Upper lobe of left lung (tissue), 6 donors: Measurements from ENCODE around the gene AMHR2. TPM values are rescaled to one million over a fixed set of nuclear protein-coding genes. Genes with fewer than 3 reads are reported as not detected.

Experiments used
- ATAC-seq, 2 donors: fragments of 200-7000 bp; cut with Tn5 transposase; one replicate each; pipeline ENCODE4 v1.9.1; 2022; ENCODE audit warnings: mild to moderate bottlenecking in 2 of 2, moderate library complexity in 2 of 2; ENCODE audit not compliant: low FRiP score in 2 of 2
- DNase-seq, 2 donors: peaks; one replicate each; pipeline ENCODE4 v3.0.0-alpha.2; 2019 to 2020
- H3K27ac ChIP-seq, 4 donors: fragments of 200-600 bp; sonication (generic); one replicate each; pipeline ENCODE4 v1.5.1; 2016 to 2019
- H3K27me3 ChIP-seq, 4 donors: fragments of 200-600 bp; sonication (generic); one replicate each; pipeline ENCODE4 v1.5.1; 2017 to 2019
- H3K36me3 ChIP-seq, 4 donors: fragments of 200-600 bp; sonication (generic); one replicate each; pipeline ENCODE4 v1.5.1; 2016 to 2019
- H3K4me1 ChIP-seq, 4 donors: fragments of 200-600 bp; sonication (generic); one replicate each; pipeline ENCODE4 v1.5.1; 2018 to 2019
- H3K4me3 ChIP-seq, 4 donors: fragments of 200-600 bp; sonication (generic); one replicate each; pipeline ENCODE4 v1.5.1; 2017 to 2019; ENCODE audit warnings: mild to moderate bottlenecking in 2 of 4, moderate library complexity in 1 of 4
- H3K9me3 ChIP-seq, 4 donors: fragments of 200-600 bp; sonication (generic); one replicate each; pipeline ENCODE4 v1.5.1; 2018 to 2019
- EP300 ChIP-seq, 4 donors: sonication (generic); formaldehyde crosslinking; IDR thresholded peaks; one replicate each; pipeline ENCODE4 v1.5.1; 2017; ENCODE audit warnings: antibody characterized with exemption in 4 of 4, control low read depth in 2 of 4
- POLR2A ChIP-seq, 4 donors: fragments of 450-650 bp; IDR thresholded peaks; one replicate each; pipeline ENCODE4 v1.5.1; 2016 to 2017; ENCODE audit warnings: antibody characterized with exemption in 4 of 4, mild to moderate bottlenecking in 2 of 4
- POLR2AphosphoS5 ChIP-seq, 2 donors: sonication (generic); formaldehyde crosslinking; IDR thresholded peaks; one replicate each; pipeline ENCODE4 v1.5.1; 2017; ENCODE audit warnings: antibody characterized with exemption in 2 of 2
- WGBS, 2 donors: methylation state at CpG; one replicate each; pipeline ENCODE4 v1.1.5; 2017 to 2018; 5-methylcytosine and 5-hydroxymethylcytosine counted together
- total RNA-seq, 6 donors: library from RNA; depleted of rRNA in 4 of 6; stranded (reverse); fragments of >200 nt in 4 of 6; gene quantifications; one replicate each; pipeline versions ENCODE4 v1.1.0 to v1.2.1, GENCODE V29; 2016 to 2021
- TF ChIP-seq, protein P1 (sequence below), 6 experiments: fragments of 450-650 bp in 4 of 6; fragments of 200-600 bp in 2 of 6; sonication (generic) in 2 of 6; IDR thresholded peaks; one replicate each; pipeline ENCODE4 v1.5.1; 2016 to 2019; ENCODE audit warnings: antibody characterized with exemption in 6 of 6
- donor health status: DM: no; HTN: no; CAD: no; lungs with moderate emphysema.
- donor health status: DM: no; HTN: yes; CAD: no; lungs with severe emphysema.

The AMHR2 gene
- total RNA-seq, 6 donors from 2014 or later = 0.24 to 1.0 (median 0.41) TPM; not detected in 2

- TF ChIP-seq POLR2A (IDR thresholded peaks at IDR 0.05) (no peak), POLR2AphosphoS5 (IDR thresholded peaks at IDR 0.05) (no peak), EP300 (IDR thresholded peaks at IDR 0.05) (no peak)
- TF ChIP-seq, protein P1, sequence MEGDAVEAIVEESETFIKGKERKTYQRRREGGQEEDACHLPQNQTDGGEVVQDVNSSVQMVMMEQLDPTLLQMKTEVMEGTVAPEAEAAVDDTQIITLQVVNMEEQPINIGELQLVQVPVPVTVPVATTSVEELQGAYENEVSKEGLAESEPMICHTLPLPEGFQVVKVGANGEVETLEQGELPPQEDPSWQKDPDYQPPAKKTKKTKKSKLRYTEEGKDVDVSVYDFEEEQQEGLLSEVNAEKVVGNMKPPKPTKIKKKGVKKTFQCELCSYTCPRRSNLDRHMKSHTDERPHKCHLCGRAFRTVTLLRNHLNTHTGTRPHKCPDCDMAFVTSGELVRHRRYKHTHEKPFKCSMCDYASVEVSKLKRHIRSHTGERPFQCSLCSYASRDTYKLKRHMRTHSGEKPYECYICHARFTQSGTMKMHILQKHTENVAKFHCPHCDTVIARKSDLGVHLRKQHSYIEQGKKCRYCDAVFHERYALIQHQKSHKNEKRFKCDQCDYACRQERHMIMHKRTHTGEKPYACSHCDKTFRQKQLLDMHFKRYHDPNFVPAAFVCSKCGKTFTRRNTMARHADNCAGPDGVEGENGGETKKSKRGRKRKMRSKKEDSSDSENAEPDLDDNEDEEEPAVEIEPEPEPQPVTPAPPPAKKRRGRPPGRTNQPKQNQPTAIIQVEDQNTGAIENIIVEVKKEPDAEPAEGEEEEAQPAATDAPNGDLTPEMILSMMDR (IDR thresholded peaks at IDR 0.05) = no peak
- Histone ChIP-seq H3K9me3 (no peaks in the 10 kb centered on the region), H3K4me3 (peak overlapping the region in 2 of 4 donors; percentile 84 to 89), H3K4me1 (peaks cover 20 to 27% (median 25%) of the 10 kb centered on the region in 4 donors), H3K27ac (peak overlapping the region in 1 of 4 donors; percentile 98), H3K27me3 (no peaks in the 10 kb centered on the region), H3K36me3 (peaks cover 44 to 51% (median 47%) of the 10 kb centered on the region in 4 donors)
- 39% methylated on average over 6 of the region's 6 CpGs for WGBS, 2 donors
- ATAC-seq (no peak), DNase-seq (no peak)
Observed at GRCh38 chr12:53453953-53454640, 30.4 kb downstream of the AMHR2 start.

DNA sequence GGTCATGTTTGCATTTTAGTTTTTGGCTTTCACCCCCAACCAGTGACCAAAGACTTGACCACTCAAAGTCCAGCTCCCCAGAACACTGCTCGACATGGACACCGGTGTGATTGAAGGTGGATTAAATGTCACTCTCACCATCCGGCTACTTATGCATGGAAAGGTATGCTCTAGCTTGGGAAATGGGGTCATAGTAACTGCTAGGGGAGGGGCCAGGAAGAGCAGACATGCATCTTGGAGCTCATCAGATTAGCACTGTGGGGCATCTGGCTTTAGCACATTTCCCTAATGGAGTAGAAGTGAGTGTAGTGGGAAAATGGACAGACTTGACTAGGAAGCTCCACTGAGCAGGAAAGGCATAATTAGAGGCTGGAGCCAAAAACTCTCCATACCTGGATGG lies 31.1 kb downstream of the AMHR2 start:
- H3K4me3 ChIP-seq = peak overlapping the region in 1 of 4 donors; percentile 84
- DNase-seq (no peak), ATAC-seq (no peak)
- H3K27me3 ChIP-seq = no peaks in the 10 kb centered on the region
- H3K27ac ChIP-seq = no peak overlapping the region
- no peaks in the 10 kb centered on the region for H3K9me3 ChIP-seq
- TF ChIP-seq POLR2AphosphoS5 (IDR thresholded peaks at IDR 0.05) = no peak
- TF ChIP-seq EP300 (IDR thresholded peaks at IDR 0.05) = no peak
- H3K36me3 ChIP-seq = peaks cover 50 to 56% (median 53%) of the 10 kb centered on the region in 4 donors
- 59 to 65% methylated on average over 3 of the region's 3 CpGs for WGBS, 2 donors
- H3K4me1 ChIP-seq = peaks cover 20 to 27% (median 25%) of the 10 kb centered on the region in 4 donors

GRCh38 chr12:53456654-53457366 lies 33.2 kb downstream of the AMHR2 start:
- DNase-seq (no peak), ATAC-seq (no peak)
- no peak for TF ChIP-seq POLR2AphosphoS5 (IDR thresholded peaks at IDR 0.05)
- no peak for TF ChIP-seq POLR2A (IDR thresholded peaks at IDR 0.05)
- TF ChIP-seq, protein P1 (IDR thresholded peaks at IDR 0.05) = no peak
- no peak for TF ChIP-seq EP300 (IDR thresholded peaks at IDR 0.05)
- H3K4me3 ChIP-seq = no peak overlapping the region
- 74 to 79% methylated on average over 6 of the region's 6 CpGs for WGBS, 2 donors
- peaks cover 71 to 77% (median 74%) of the 10 kb centered on the region in 4 donors for H3K36me3 ChIP-seq
- no peaks in the 10 kb centered on the region for H3K9me3 ChIP-seq
- peaks cover 20 to 33% (median 24%) of the 10 kb centered on the region in 4 donors for H3K4me1 ChIP-seq
- H3K27ac ChIP-seq = no peak overlapping the region
- no peaks in the 10 kb centered on the region for H3K27me3 ChIP-seq

DNA sequence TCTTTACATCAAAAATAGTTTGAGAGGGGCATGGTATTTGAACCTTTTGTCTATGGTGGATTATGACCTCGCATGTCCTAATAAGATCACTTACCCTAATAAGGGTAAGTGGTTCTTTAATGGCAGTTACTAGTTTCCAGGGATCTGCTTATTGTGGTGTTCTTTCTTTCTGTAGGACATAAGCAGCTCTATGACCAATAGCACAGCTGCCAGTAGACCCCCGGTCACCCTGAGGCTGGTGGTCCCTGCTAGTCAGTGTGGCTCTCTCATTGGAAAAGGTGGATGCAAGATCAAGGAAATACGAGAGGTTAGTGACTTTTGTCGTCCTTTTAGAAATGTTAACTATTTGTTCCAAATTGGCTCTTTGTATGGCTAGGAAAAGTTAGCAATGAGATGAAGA lies 35.4 kb downstream of the AMHR2 start:
- Histone ChIP-seq H3K4me1 (peaks cover 6 to 19% (median 12%) of the 10 kb centered on the region in 4 donors), H3K36me3 (peaks cover 94 to 100% (median 97%) of the 10 kb centered on the region in 4 donors), H3K4me3 (no peak overlapping the region), H3K9me3 (no peaks in the 10 kb centered on the region), H3K27me3 (no peaks in the 10 kb centered on the region), H3K27ac (no peak overlapping the region)
- no peak for TF ChIP-seq POLR2AphosphoS5 (IDR thresholded peaks at IDR 0.05)
- TF ChIP-seq EP300 (IDR thresholded peaks at IDR 0.05) = no peak
- TF ChIP-seq, protein P1 (IDR thresholded peaks at IDR 0.05) = no peak
- TF ChIP-seq POLR2A (IDR thresholded peaks at IDR 0.05) = no peak
- WGBS, 2 donors = 79 to 84% methylated on average over 4 of the region's 4 CpGs
- DNase-seq = no peak
- ATAC-seq = no peak

GRCh38 chr12:53461059-53461458 lies 37.4 kb downstream of the AMHR2 start:
- 84 to 94% methylated on average over 3 of the region's 3 CpGs for WGBS, 2 donors
- Histone ChIP-seq H3K4me1 (peaks cover 0 to 8% (median 4%) of the 10 kb centered on the region in 4 donors), H3K27ac (no peak overlapping the region), H3K4me3 (no peak overlapping the region), H3K9me3 (no peaks in the 10 kb centered on the region), H3K36me3 (peaks cover 96 to 100% (median 100%) of the 10 kb centered on the region in 4 donors), H3K27me3 (no peaks in the 10 kb centered on the region)
- ATAC-seq (no peak), DNase-seq (no peak)
- no peak for TF ChIP-seq EP300 (IDR thresholded peaks at IDR 0.05)
- no peak for TF ChIP-seq POLR2A (IDR thresholded peaks at IDR 0.05)
- TF ChIP-seq, protein P1 (IDR thresholded peaks at IDR 0.05) = no peak
- TF ChIP-seq POLR2AphosphoS5 (IDR thresholded peaks at IDR 0.05) = no peak
